H1 (cell line): ENCODE measurements around the gene ADGRB3. TPM values are rescaled to one million over a fixed set of nuclear protein-coding genes. Genes with fewer than 3 reads are reported as not detected.

Source experiments
- CHD1 ChIP-seq: IDR thresholded peaks from 2 replicates; pipeline ENCODE4 v1.6.1; 2012; ENCODE audit warnings: low read depth, low read length, improper control_type of control experiment
- CHD7 ChIP-seq: fragments of 300-600 bp; sonication (generic); IDR thresholded peaks from 2 replicates; pipeline ENCODE4 v1.7.1; 2012; ENCODE audit warnings: low read length, moderate library complexity, mild to moderate bottlenecking, inconsistent platforms; ENCODE audit not compliant: insufficient replicate concordance
- CTBP2 ChIP-seq: IDR thresholded peaks from 2 replicates; pipeline ENCODE4 v1.7.0; 2011; ENCODE audit warnings: borderline replicate concordance, mild to moderate bottlenecking, moderate library complexity, mixed read lengths, low read length; ENCODE audit not compliant: insufficient read depth, insufficient read length
- EP300 ChIP-seq, 2 experiments: IDR thresholded peaks; 1 replicate in 1 of 2; 2 replicates in 1 of 2; pipeline ENCODE4 v1.6.1; 2011 to 2012; ENCODE audit warnings: low read depth in 2 of 2, low read length in 2 of 2, mild to moderate bottlenecking in 2 of 2, borderline replicate concordance in 1 of 2, inconsistent platforms in 1 of 2, moderate library complexity in 1 of 2
- EZH2 ChIP-seq: fragments of 200-600 bp; sonication (generic); IDR thresholded peaks from 2 replicates; pipeline ENCODE4 v1.7.1; 2012; ENCODE audit warnings: low read depth, mild to moderate bottlenecking, moderate library complexity, low read length, inconsistent platforms; ENCODE audit not compliant: severe bottlenecking
- HDAC6 ChIP-seq: IDR thresholded peaks from one replicate; pipeline ENCODE4 v1.7.1; 2012; ENCODE audit warnings: low read depth, mild to moderate bottlenecking, inconsistent platforms, low read length, moderate library complexity
- RNF2 ChIP-seq: fragments of 200-900, 300-1000 bp; sonication (generic); IDR thresholded peaks from 2 replicates; pipeline ENCODE4 v1.7.1; 2016; ENCODE audit warnings: borderline replicate concordance, low read depth, mild to moderate bottlenecking, antibody characterized with exemption, low read length; ENCODE audit not compliant: poor library complexity, severe bottlenecking; ENCODE audit errors: missing control alignments
- SRF ChIP-seq: IDR thresholded peaks from 2 replicates; pipeline ENCODE4 v1.6.1; 2011; ENCODE audit warnings: mild to moderate bottlenecking, low read depth, low read length, moderate library complexity
- polyA plus RNA-seq, 7 experiments: library from polyadenylated mRNA; depleted of rRNA in 3 of 7; stranded (reverse) in 5 of 7; unstranded in 2 of 7; fragments of >200 nt in 5 of 7; fragments of 200-250 nt in 2 of 7; gene quantifications; 1 replicate in 5 of 7; 2 replicates in 1 of 7; 4 replicates in 1 of 7; pipeline versions ENCODE4 v1.2.1 to v1.2.3, GENCODE V29; 2011 to 2013; ENCODE audit warnings: missing spikeins in 2 of 7, mixed read lengths in 2 of 7
- total RNA-seq: library from RNA; stranded (reverse); fragmentation: NEBNext Ultra II Directional; extraction: Animal tissue kit (Norgen Biotek cat#: 25700); gene quantifications from 2 replicates; pipeline ENCODE4 v1.2.1, GENCODE V29; 2021

ADGRB3 gene
- total and polyA plus RNA-seq, 2 of the 8 experiments (the other 6 are each of a cell fraction or from before 2014, with no cell fraction given): 0.35 to 1.2 TPM

- TF ChIP-seq CHD7 (no peak), EP300 (IDR thresholded peaks at IDR 0.05; ENCODE audit: borderline replicate concordance in 1 of 2, low read depth in 2 of 2, low read length in 2 of 2) (no peak), HDAC6 (no peak), CTBP2 (no peak), CHD1 (no peak), EZH2 (no peak), RNF2 (no peak), SRF (no peak)
These were observed 40.5 kb downstream of the ADGRB3 start (continued) for GRCh38 chr6:68675548-68675947.
